Fibroblast of lung (primary cell): ENCODE measurements around the gene NCAPD2. TPM values are rescaled to one million over a fixed set of nuclear protein-coding genes. Genes with fewer than 3 reads are reported as not detected.
A peak's percentile ranks its signal among the peaks of the same experiment; 100 is the strongest.
"Not testable (repeated sequence)": the region's sequence is repeated elsewhere in the genome, so short reads cannot be mapped to it uniquely, and the experiment has no call there.

Experiments used
- DNase-seq, 2 donors: peaks; one replicate each; pipeline versions ENCODE4 v3.0.0 to v3.0.0-alpha.2; 2010; ENCODE audit warnings: low read depth in 2 of 2
- H2AFZ ChIP-seq: 2 replicates; pipeline ENCODE4 v1.5.1; 2012; ENCODE audit warnings: low read length, control low read depth, inconsistent platforms
- H3K27ac ChIP-seq: 2 replicates; pipeline ENCODE4 v1.5.1; 2011; ENCODE audit warnings: low read length, control low read depth; ENCODE audit not compliant: insufficient read depth
- H3K27me3 ChIP-seq: 2 replicates; pipeline ENCODE4 v1.5.1; 2011; ENCODE audit warnings: mild to moderate bottlenecking, low read length; ENCODE audit not compliant: control insufficient read depth, insufficient read depth
- H3K36me3 ChIP-seq: 2 replicates; pipeline ENCODE4 v1.5.1; 2011; ENCODE audit warnings: low read length; ENCODE audit not compliant: control insufficient read depth, insufficient read depth
- H3K4me1 ChIP-seq: 2 replicates; pipeline ENCODE4 v1.5.1; 2011; ENCODE audit warnings: low read length; ENCODE audit not compliant: control insufficient read depth, insufficient read depth; ENCODE audit errors: extremely low read depth
- H3K4me2 ChIP-seq: 2 replicates; pipeline ENCODE4 v1.5.1; 2011; ENCODE audit warnings: low read length, control low read depth; ENCODE audit not compliant: insufficient read depth; ENCODE audit errors: extremely low read depth
- H3K4me3 ChIP-seq, 4 experiments: fragments of 200-600 bp in 1 of 4; sonication (generic) in 1 of 4; replicated peaks in 1 of 4; 2 replicates each; pipeline ENCODE4 v1.5.1; 2011 to 2016; ENCODE audit warnings: low read length in 4 of 4, low read depth in 3 of 4, mild to moderate bottlenecking in 3 of 4, control low read depth in 2 of 4, inconsistent platforms in 1 of 4, mixed read lengths in 1 of 4; ENCODE audit not compliant: insufficient read depth in 1 of 4; ENCODE audit errors: control extremely low read depth in 1 of 4
- H3K79me2 ChIP-seq: 2 replicates; pipeline ENCODE4 v1.5.1; 2012; ENCODE audit warnings: mild to moderate bottlenecking, low read length, inconsistent platforms; ENCODE audit not compliant: control insufficient read depth, insufficient read depth
- H3K9ac ChIP-seq: 2 replicates; pipeline ENCODE4 v1.5.1; 2011; ENCODE audit warnings: mild to moderate bottlenecking, low read length, control low read depth; ENCODE audit not compliant: insufficient read depth
- H3K9me3 ChIP-seq: 2 replicates; pipeline ENCODE4 v1.5.1; 2012; ENCODE audit warnings: low read depth, low read length; ENCODE audit not compliant: control insufficient read depth, insufficient read depth
- H4K20me1 ChIP-seq: 2 replicates; pipeline ENCODE4 v1.5.1; 2011; ENCODE audit warnings: low read length; ENCODE audit not compliant: control insufficient read depth, insufficient read depth; ENCODE audit errors: extremely low read depth
- EZH2 ChIP-seq: IDR thresholded peaks from 2 replicates; pipeline ENCODE4 v1.5.1; 2012; ENCODE audit warnings: low read length, control low read depth, mild to moderate bottlenecking; ENCODE audit errors: missing control alignments
- polyA plus RNA-seq, 2 donors: library from polyadenylated mRNA; depleted of rRNA in 1 of 2; stranded (reverse) in 1 of 2; unstranded in 1 of 2; fragments of >200 nt; gene quantifications; 2 replicates each; pipeline ENCODE4 v1.2.1, GENCODE V29; 2011 to 2012; ENCODE audit warnings: missing spikeins in 1 of 2
- total RNA-seq: library from RNA; depleted of rRNA; stranded (reverse); fragments of >200 nt; gene quantifications from 2 replicates; pipeline ENCODE4 v1.2.1, GENCODE V29; 2014
- TF ChIP-seq, protein P1 (sequence below), 2 donors: IDR thresholded peaks in 1 of 2; conservative IDR thresholded peaks in 1 of 2; 1 replicate in 1 of 2; 2 replicates in 1 of 2; pipeline ENCODE4 v1.5.1; 2011 to 2012; ENCODE audit warnings: low read length in 2 of 2, control low read depth in 1 of 2, inconsistent platforms in 1 of 2, low read depth in 1 of 2, mild to moderate bottlenecking in 1 of 2

NCAPD2 gene
- total and polyA plus RNA-seq, 2 donors (not counting 1 experiment from before 2014, with no cell fraction given): 17.2 to 42.3 TPM

DNA sequence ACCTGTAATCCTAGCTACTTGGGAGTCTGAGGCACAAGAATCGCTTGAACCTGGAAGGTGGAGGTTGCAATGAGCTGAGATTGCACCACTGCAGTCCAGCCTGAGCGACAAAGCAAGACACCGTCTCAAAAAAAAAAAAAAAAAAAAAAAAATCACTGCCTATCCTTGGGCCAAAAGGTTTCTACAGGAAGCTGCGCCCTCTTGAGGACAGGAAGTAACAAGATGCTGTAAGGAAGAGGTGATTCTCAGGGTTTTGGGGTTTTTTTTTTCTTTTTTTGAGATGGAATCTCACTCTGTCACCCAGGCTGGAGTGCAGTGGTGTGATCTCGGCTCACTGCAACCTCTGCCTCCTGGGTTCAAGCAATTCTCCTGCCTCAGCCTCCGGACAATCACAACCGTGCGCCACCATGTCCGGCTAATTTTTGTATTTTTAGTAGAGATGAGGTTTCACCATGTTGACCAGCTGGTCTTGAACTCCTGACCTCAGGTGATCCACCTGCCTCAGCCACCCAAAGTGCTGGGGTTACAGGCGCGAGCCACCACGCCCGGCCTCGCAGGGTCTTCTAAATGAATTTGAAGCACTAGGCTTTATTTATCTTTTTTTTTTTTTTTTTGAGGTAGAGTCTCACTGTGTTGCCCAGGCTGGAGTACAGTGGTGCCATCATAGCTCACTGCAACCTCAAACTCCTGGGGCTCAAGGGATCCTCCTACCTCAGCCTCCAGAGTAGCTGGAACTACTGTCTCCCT, 64.3 kb downstream of the NCAPD2 start:
- not testable (repeated sequence) for H3K9ac ChIP-seq, H4K20me1 ChIP-seq, H2AFZ ChIP-seq, H3K4me3 ChIP-seq, H3K4me1 ChIP-seq, H3K27ac ChIP-seq, H3K9me3 ChIP-seq, H3K27me3 ChIP-seq, H3K4me2 ChIP-seq
- DNase-seq: peak; percentile 68 to 78
- peaks cover 26% of the 10 kb centered on the region for H3K36me3 ChIP-seq
- TF ChIP-seq, protein P1, sequence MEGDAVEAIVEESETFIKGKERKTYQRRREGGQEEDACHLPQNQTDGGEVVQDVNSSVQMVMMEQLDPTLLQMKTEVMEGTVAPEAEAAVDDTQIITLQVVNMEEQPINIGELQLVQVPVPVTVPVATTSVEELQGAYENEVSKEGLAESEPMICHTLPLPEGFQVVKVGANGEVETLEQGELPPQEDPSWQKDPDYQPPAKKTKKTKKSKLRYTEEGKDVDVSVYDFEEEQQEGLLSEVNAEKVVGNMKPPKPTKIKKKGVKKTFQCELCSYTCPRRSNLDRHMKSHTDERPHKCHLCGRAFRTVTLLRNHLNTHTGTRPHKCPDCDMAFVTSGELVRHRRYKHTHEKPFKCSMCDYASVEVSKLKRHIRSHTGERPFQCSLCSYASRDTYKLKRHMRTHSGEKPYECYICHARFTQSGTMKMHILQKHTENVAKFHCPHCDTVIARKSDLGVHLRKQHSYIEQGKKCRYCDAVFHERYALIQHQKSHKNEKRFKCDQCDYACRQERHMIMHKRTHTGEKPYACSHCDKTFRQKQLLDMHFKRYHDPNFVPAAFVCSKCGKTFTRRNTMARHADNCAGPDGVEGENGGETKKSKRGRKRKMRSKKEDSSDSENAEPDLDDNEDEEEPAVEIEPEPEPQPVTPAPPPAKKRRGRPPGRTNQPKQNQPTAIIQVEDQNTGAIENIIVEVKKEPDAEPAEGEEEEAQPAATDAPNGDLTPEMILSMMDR (conservative IDR thresholded peaks at IDR 0.05 in 1 of 2, IDR thresholded peaks at IDR 0.05 in 1 of 2; ENCODE audit: low read depth in 1 of 2, low read length in 2 of 2): peak; percentile 50 to 71
- H3K79me2 ChIP-seq: peaks cover 22% of the 10 kb centered on the region

GRCh38 chr12:6559500-6559899, 65.6 kb downstream of the NCAPD2 start:
- Histone ChIP-seq H3K27ac (no peak overlapping the region), H4K20me1 (no peaks in the 10 kb centered on the region), H3K79me2 (peaks cover 13% of the 10 kb centered on the region), H3K27me3 (no peaks in the 10 kb centered on the region), H3K9me3 (no peaks in the 10 kb centered on the region), H3K4me2 (no peak overlapping the region), H3K36me3 (peaks cover 31% of the 10 kb centered on the region), H3K4me1 (no peaks in the 10 kb centered on the region), H3K9ac (no peak overlapping the region), H2AFZ (no peak overlapping the region), H3K4me3 (no peak overlapping the region)
- no peak for DNase-seq
- no peak for TF ChIP-seq EZH2
- TF ChIP-seq, protein P1 (conservative IDR thresholded peaks at IDR 0.05 in 1 of 2, IDR thresholded peaks at IDR 0.05 in 1 of 2; ENCODE audit: low read depth in 1 of 2, low read length in 2 of 2): no peak

DNA sequence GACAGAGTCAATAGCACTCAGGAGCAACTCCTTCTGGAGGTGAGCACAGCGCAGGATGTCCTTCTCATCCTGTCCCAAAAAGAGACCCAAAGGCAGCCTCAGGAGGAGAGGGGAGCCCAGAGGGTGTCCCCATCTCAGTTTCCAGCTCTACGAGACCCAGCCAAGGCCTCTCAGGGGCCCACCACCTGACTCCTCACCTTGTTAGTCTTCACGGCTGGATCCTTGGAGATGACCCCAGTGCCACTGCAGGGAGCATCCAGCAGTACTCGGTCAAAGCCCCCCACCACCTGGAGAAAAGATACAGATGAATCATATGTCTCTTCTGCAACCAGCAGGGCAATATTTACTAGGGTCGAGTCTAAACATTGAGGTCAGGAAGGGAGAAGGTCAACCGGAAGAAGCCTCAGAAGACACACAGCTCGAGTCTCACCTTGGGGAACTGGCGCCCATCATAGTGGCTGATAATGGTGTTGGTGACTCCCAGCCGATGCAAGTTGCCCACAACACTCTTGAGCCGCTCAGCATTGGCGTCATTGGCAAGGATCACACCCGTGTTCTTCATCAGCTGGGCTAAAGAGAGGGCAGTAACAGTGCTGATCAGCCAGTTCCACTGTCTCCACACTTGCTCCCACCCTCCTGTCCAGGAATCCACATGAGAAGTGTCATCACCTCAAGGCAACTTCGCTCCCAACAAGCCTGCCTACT, 66.8 kb downstream of the NCAPD2 start:
- H3K27ac ChIP-seq: no peak overlapping the region
- H3K79me2 ChIP-seq: peaks cover 2% of the 10 kb centered on the region
- no peak overlapping the region for H2AFZ ChIP-seq
- no peaks in the 10 kb centered on the region for H3K27me3 ChIP-seq
- H3K36me3 ChIP-seq: peaks cover 31% of the 10 kb centered on the region
- H4K20me1 ChIP-seq: no peaks in the 10 kb centered on the region
- H3K4me3 ChIP-seq: no peak overlapping the region
- no peak overlapping the region for H3K4me2 ChIP-seq
- no peak overlapping the region for H3K9ac ChIP-seq
- DNase-seq: no peak
- TF ChIP-seq, protein P1 (conservative IDR thresholded peaks at IDR 0.05 in 1 of 2, IDR thresholded peaks at IDR 0.05 in 1 of 2; ENCODE audit: low read depth in 1 of 2, low read length in 2 of 2): no peak
- TF ChIP-seq EZH2: no peak
- H3K9me3 ChIP-seq: no peaks in the 10 kb centered on the region
- H3K4me1 ChIP-seq: no peaks in the 10 kb centered on the region
